Small intestine (tissue), 7 donors: ENCODE measurements around the gene SKIDA1. TPM values are rescaled to one million over a fixed set of nuclear protein-coding genes. Genes with fewer than 3 reads are reported as not detected.
A peak's percentile ranks its signal among the peaks of the same experiment; 100 is the strongest.

Experiments used
- DNase-seq, 2 donors: peaks; one replicate each; pipeline versions ENCODE4 v3.0.0 to v3.0.0-alpha.2; 2013
- FAIRE-seq: peaks from 2 replicates; lab custom pipeline; 2012; peaks lifted over from hg19 to GRCh38; lab: Jason Lieb, UNC
- H3K27ac ChIP-seq, 3 donors: one replicate each; pipeline ENCODE4 v1.5.1; 2013; ENCODE audit warnings: low read length in 2 of 3, mild to moderate bottlenecking in 2 of 3, control low read depth in 1 of 3, inconsistent platforms in 1 of 3, low read depth in 1 of 3, moderate library complexity in 1 of 3
- H3K27me3 ChIP-seq, 3 donors: one replicate each; pipeline ENCODE4 v1.6.1; 2013; ENCODE audit warnings: low read length in 3 of 3, inconsistent platforms in 1 of 3; ENCODE audit not compliant: control insufficient read depth in 3 of 3, insufficient read depth in 3 of 3
- H3K36me3 ChIP-seq, 3 donors: one replicate each; pipeline ENCODE4 v1.6.1; 2013; ENCODE audit warnings: low read length in 3 of 3, inconsistent platforms in 1 of 3, low read depth in 1 of 3, mild to moderate bottlenecking in 1 of 3, moderate library complexity in 1 of 3; ENCODE audit not compliant: control insufficient read depth in 3 of 3, insufficient read depth in 2 of 3
- H3K4me1 ChIP-seq, 3 donors: one replicate each; pipeline ENCODE4 v1.6.1; 2013; ENCODE audit warnings: low read length in 2 of 3, inconsistent platforms in 1 of 3, low read depth in 1 of 3, mild to moderate bottlenecking in 1 of 3, moderate library complexity in 1 of 3; ENCODE audit not compliant: control insufficient read depth in 3 of 3, insufficient read depth in 2 of 3
- H3K4me3 ChIP-seq, 3 donors: one replicate each; pipeline ENCODE4 v1.5.1; 2013; ENCODE audit warnings: low read length in 3 of 3, control low read depth in 1 of 3, inconsistent platforms in 1 of 3, low read depth in 1 of 3, mild to moderate bottlenecking in 1 of 3, moderate library complexity in 1 of 3
- H3K9me3 ChIP-seq, 2 donors: one replicate each; pipeline ENCODE4 v1.6.1; 2013; ENCODE audit warnings: low read depth in 1 of 2, low read length in 1 of 2; ENCODE audit not compliant: control insufficient read depth in 2 of 2, insufficient read depth in 1 of 2
- WGBS, 3 donors: extraction: QIAGEN DNeasy Blood & Tissue Kit; methylation state at CpG; one replicate each; pipeline ENCODE4 v1.1.7; 2013; 5-methylcytosine and 5-hydroxymethylcytosine counted together
- polyA plus RNA-seq, 4 donors: library from polyadenylated mRNA; stranded (reverse) in 3 of 4; unstranded in 1 of 4; fragments of 200-250 nt in 3 of 4; fragments of 120-200 nt in 1 of 4; gene quantifications; one replicate each; pipeline versions ENCODE4 v1.2.1 to v1.2.3, GENCODE V29; 2013
- donor health status: healthy with polysubstance abuse.
- donor health status: control.
- donor health status: control.
- donor health status: Bipolar disorder and iron deficiency.
- donor health status: healthy.

Gene SKIDA1
- polyA plus RNA-seq, 4 donors, result 0.13 to 1.2 TPM; not detected in 2

DNA sequence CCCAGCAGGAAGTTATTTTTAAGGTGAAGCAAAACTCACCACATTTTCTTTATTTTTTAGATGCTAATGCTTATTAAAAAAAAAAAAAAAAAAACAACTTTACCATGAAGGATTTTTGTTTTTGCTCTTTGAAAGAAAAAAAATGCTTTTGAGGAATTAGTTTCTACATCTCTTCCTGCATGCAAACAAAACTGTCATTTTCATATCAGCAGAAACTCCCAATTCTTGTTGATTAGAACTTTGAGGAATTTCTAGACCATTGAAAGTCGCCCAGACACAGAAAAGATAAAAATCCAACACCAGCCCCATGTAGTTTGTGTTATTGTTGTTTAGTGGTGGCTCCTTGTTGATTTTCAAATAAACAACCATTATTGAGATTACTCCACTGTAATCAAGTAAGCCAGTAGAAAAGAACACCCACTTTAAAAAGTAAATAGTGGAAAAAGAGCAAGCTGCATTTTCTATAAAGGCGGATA, 14.3 kb downstream of the SKIDA1 start:
- 87 to 90% (median 87%) methylated on average over 2 of the region's 2 CpGs for WGBS, 3 donors
- FAIRE-seq, result no peak
- no peak overlapping the region for H3K4me3 ChIP-seq

DNA sequence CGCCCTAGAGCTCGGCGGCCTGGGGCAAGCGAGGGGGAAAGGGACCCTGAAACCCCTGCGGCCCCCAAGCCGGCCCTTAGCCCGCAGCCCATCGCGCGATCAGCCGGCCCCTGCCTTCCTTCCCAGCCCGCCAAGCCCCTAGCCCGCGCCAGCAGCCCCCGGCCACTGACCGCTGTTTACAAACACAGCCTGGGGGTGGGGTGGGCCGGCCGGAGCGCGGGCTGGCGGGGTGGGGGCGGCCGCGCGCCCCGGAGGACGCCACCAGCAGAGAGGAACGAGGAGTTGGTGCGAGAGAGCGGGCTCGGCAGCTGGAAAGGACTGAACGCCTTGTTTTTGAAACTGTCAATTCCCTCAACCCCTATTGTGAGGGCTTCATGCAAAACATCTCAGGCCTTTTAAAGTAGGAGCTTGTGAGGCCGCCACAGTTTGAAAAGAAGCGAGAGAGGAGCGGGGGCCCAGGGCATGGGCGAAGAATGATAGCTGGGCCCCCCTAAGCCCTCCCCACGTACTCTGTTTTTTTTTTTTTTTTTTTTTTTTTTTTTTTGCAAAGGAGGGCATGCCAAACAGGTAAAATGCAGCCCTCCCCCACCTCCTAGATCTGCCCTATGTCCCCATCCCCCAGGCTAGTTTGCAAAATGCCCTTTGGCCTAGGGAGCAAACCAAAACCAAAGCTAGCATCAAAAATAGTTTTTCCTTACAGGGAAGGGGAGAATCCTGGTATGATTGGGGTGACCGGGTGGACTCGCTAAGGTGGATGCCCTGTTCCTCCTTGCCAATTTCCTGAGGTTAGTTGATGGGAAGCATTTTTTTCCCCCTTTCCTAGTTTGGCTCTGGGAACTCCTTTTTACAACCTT, 15.0 kb downstream of the SKIDA1 start:
- FAIRE-seq (no peak), DNase-seq (no peak)
- Histone ChIP-seq H3K4me1 (peaks cover 0 to 37% (median 0%) of the 10 kb centered on the region in 3 donors), H3K27me3 (peaks cover 0 to 7% (median 4%) of the 10 kb centered on the region in 3 donors), H3K27ac (peak overlapping the region in 1 of 3 donors; percentile 45), H3K9me3 (no peaks in the 10 kb centered on the region), H3K36me3 (no peaks in the 10 kb centered on the region), H3K4me3 (peak overlapping the region in 1 of 3 donors; percentile 46)
- whole genome bisulfite sequencing, 3 donors, result 38 to 72% (median 62%) methylated on average over 32 to 39 of the region's 39 CpGs

More for the DNA sequence above, 14.3 kb downstream of the SKIDA1 start:
- no peak for DNase-seq
- Histone ChIP-seq H3K9me3 (no peaks in the 10 kb centered on the region), H3K4me1 (peaks cover 0 to 30% (median 0%) of the 10 kb centered on the region in 3 donors), H3K27ac (peak overlapping the region in 1 of 3 donors; percentile 45), H3K27me3 (peaks cover 0 to 7% (median 5%) of the 10 kb centered on the region in 3 donors), H3K36me3 (no peaks in the 10 kb centered on the region)

- peaks cover 0 to 32% (median 0%) of the 10 kb centered on the region in 3 donors for H3K4me1 ChIP-seq
- no peak for DNase-seq
- H3K27me3 ChIP-seq, result peaks cover 0 to 7% (median 0%) of the 10 kb centered on the region in 3 donors
- peak overlapping the region in 1 of 3 donors; percentile 46 for H3K4me3 ChIP-seq
- FAIRE-seq, result no peak
- WGBS, 3 donors, result 81 to 94% (median 93%) methylated on average over 42 to 58 of the region's 58 CpGs
- H3K27ac ChIP-seq, result no peak overlapping the region
- H3K36me3 ChIP-seq, result no peaks in the 10 kb centered on the region
- H3K9me3 ChIP-seq, result no peaks in the 10 kb centered on the region
Observed at GRCh38 chr10:21509341-21510240, 15.9 kb downstream of the SKIDA1 start.

- H3K9me3 ChIP-seq, result no peaks in the 10 kb centered on the region
- FAIRE-seq (no peak), DNase-seq (no peak)
- H3K27ac ChIP-seq, result no peak overlapping the region
- H3K27me3 ChIP-seq, result peaks cover 0 to 7% (median 0%) of the 10 kb centered on the region in 3 donors
- 91 to 94% (median 92%) methylated on average over 42 to 43 of the region's 43 CpGs for WGBS, 3 donors
- no peaks in the 10 kb centered on the region for H3K36me3 ChIP-seq
- H3K4me3 ChIP-seq, result no peak overlapping the region
- H3K4me1 ChIP-seq, result peaks cover 0 to 32% (median 0%) of the 10 kb centered on the region in 3 donors
Observed at GRCh38 chr10:21508706-21509331, 16.7 kb downstream of the SKIDA1 start.

DNA sequence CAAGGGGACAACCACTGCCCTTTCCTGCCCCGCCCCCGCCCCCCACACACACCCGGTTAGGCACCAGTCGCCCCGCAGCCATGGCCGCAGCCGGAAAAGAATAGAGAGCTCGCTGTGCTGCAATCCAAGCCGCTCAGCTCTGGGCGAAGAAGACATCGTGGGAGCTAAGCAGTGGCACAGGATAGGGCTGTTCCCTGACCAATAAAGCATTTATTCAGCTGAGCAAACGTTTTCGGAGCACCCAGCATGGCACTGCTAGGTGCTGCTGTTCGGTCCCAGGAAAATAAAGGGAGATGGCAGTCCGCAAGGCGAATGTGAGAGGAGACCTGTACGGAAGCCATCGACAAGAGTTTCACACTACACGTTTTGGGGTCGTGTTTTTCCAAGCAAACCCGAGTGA, 18.3 kb downstream of the SKIDA1 start:
- DNase-seq (no peak), FAIRE-seq (no peak)
- Histone ChIP-seq H3K9me3 (no peaks in the 10 kb centered on the region), H3K4me3 (no peak overlapping the region), H3K4me1 (peaks cover 0 to 27% (median 0%) of the 10 kb centered on the region in 3 donors), H3K36me3 (no peaks in the 10 kb centered on the region), H3K27ac (no peak overlapping the region), H3K27me3 (peaks cover 0 to 7% (median 0%) of the 10 kb centered on the region in 3 donors)
- 87 to 90% (median 90%) methylated on average over 21 of the region's 21 CpGs for WGBS, 3 donors

GRCh38 chr10:21506351-21506750, 19.1 kb downstream of the SKIDA1 start:
- H3K27ac ChIP-seq, result peak overlapping the region in 1 of 3 donors; percentile 69
- no peaks in the 10 kb centered on the region for H3K36me3 ChIP-seq
- peaks cover 0 to 10% (median 0%) of the 10 kb centered on the region in 3 donors for H3K27me3 ChIP-seq
- no peaks in the 10 kb centered on the region for H3K9me3 ChIP-seq
- DNase-seq (no peak), FAIRE-seq (no peak)
- whole genome bisulfite sequencing, 3 donors, result 63 to 70% (median 69%) methylated on average over 3 of the region's 3 CpGs
- no peak overlapping the region for H3K4me3 ChIP-seq
- peaks cover 0 to 21% (median 0%) of the 10 kb centered on the region in 3 donors for H3K4me1 ChIP-seq

DNA sequence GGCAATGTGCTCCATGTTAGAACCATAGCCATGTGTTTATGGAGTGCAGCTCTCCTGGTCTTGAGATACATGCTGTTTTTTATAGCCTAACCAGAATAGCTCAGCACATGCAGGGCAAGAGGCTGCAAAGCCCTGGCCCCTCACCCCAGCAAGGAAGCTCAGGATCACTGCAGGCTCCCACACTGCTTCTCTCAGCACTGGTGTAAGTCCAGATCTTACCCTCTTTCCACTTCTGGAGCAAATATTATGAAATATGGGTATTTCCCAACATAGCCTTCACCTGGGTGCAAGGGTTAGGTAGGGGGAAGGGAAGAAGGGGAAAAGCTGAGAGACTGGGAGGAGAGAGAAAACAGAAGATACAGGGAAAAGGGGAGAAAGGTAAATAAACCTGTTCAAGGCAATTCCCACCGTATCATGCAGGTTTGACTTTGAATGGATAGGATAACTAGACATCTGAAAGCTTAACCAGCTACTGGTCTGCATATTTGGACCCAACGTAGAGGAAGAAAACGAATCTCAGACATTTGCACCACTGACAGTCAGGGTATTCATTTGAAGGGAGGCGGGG, 19.7 kb downstream of the SKIDA1 start:
- Histone ChIP-seq H3K27me3 (peaks cover 0 to 10% (median 0%) of the 10 kb centered on the region in 3 donors), H3K4me1 (peaks cover 0 to 15% (median 0%) of the 10 kb centered on the region in 3 donors), H3K4me3 (no peak overlapping the region), H3K36me3 (no peaks in the 10 kb centered on the region), H3K27ac (peak overlapping the region in 1 of 3 donors; percentile 69), H3K9me3 (no peaks in the 10 kb centered on the region)
- peak in 1 of 2 donors; percentile 86 for DNase-seq
- WGBS, 3 donors, result 74 to 81% (median 79%) methylated on average over 4 of the region's 4 CpGs
- no peak for FAIRE-seq
